GM12878 (cell line): ENCODE data around the gene GET3.

ENCODE experiments used
- CTCF ChIP-seq, 3 experiments: IDR thresholded peaks in 2 of 3; conservative IDR thresholded peaks in 1 of 3; 2 replicates each; pipeline ENCODE4 v1.5.1; 2011; ENCODE audit warnings: low read depth in 3 of 3, low read length in 3 of 3, mild to moderate bottlenecking in 3 of 3, control low read depth in 2 of 3, moderate library complexity in 2 of 3, inconsistent platforms in 1 of 3, mixed read lengths in 1 of 3; ENCODE audit not compliant: control insufficient read depth in 2 of 3, insufficient read depth in 1 of 3; ENCODE audit errors: extremely low read depth in 1 of 3
- POLR2AphosphoS5 ChIP-seq: IDR thresholded peaks from 2 replicates; pipeline ENCODE4 v1.6.1; 2011; ENCODE audit warnings: mild to moderate bottlenecking, low read length, inconsistent platforms
- RB1 ChIP-seq: fragments of 450-650 bp; formaldehyde crosslinking; IDR thresholded peaks from 2 replicates; pipeline ENCODE4 v1.6.1; 2017; ENCODE audit warnings: mild to moderate bottlenecking, borderline replicate concordance
- SMC3 ChIP-seq: IDR thresholded peaks from 2 replicates; pipeline ENCODE4 v1.6.1; 2011; ENCODE audit warnings: low read length, improper control_type of control experiment, borderline replicate concordance
- TF ChIP-seq, protein P1 (sequence below): IDR thresholded peaks from 2 replicates; pipeline ENCODE4 v1.6.1; 2012; ENCODE audit warnings: low read depth, low read length, improper control_type of control experiment

GRCh38 chr19:12720851-12721655 lies 16.2 kb upstream of the GET3 start:
- TF ChIP-seq CTCF (IDR thresholded peaks at IDR 0.05 in 2 of 3, conservative IDR thresholded peaks at IDR 0.05 in 1 of 3; ENCODE audit: control insufficient read depth in 2 of 3, extremely low read depth in 1 of 3, insufficient read depth in 1 of 3, low read depth in 3 of 3, low read length in 3 of 3) (no peak), POLR2AphosphoS5 (no peak), SMC3 (no peak), RB1 (no peak)
- TF ChIP-seq, protein P1, sequence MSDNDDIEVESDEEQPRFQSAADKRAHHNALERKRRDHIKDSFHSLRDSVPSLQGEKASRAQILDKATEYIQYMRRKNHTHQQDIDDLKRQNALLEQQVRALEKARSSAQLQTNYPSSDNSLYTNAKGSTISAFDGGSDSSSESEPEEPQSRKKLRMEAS, result no peak
